Measurements from ENCODE around the gene PCSK5.

GRCh38 chr9:76323490-76323889 is 433.0 kb downstream of the PCSK5 start:
- TF ChIP-seq CTCF (IDR thresholded peaks at IDR 0.05) (no peak), EZH2 (IDR thresholded peaks at IDR 0.05; ENCODE audit: borderline replicate concordance, insufficient read depth, low read depth, low read length, poor library complexity, severe bottlenecking) (no peak)
